HG03064 (cell line): Measurements from ENCODE around the gene BBC3.
"Not testable (repeated sequence)": the region's sequence is repeated elsewhere in the genome, so short reads cannot be mapped to it uniquely, and the experiment has no call there.

Source experiments
- ATAC-seq: cut with Tn5 transposase; IDR thresholded peaks from one replicate; pipeline ENCODE4 v1.9.1; 2021; ENCODE audit warnings: low read depth; ENCODE audit not compliant: unreplicated experiment

BBC3 gene

DNA sequence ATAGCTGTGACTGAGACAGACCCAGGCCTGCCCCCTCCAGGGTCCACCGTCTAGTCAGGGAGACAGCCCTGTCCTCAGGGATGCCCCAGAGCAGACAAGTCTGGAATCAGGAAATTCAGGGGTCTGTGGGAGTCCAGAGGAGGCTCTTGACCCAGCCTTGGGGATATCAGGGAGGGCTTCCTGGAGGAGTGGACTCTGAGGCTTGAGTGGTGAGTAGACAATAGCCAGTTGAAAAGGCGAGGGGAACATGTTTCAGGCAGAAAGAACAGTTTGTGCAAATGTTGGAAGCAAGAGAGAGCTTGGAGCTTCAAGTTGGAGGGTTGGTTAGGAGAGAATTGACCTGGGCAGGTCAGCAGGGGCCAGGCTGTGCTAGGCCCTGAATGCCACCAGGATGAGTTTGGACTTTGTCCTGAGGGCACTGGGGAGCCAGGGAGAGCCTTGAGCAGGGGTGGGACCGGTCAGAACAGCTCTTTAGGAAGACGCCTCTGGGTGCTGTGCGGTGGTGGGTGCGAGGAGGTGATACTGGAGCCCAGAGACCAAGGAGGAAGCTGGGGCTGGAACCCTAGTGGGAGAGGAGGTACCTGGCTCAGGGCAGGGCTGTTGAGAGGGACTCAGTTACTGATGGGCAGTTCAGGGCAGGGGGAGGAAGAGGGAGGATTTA is 28.0 kb upstream of the BBC3 start:
- ATAC-seq: no peak

DNA sequence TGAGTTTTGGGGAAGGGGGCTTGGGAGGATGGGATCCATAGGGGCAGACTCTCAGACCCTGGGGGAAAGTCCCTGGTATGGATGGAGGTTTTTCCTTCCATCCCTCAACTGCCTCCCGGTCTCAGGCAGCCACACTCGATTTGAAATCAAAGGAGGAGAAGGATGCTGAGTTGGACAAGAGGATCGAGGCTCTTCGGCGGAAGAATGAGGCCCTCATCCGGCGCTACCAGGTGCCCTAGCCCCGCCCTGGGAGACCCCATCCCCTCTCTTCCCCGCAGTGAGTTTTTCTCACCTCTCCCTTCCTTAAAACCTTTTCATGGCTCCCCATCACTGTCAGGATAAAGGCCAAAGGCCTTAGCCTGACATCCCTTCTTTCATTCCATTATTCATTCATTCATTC is 27.4 kb upstream of the BBC3 start:
- ATAC-seq: no peak

DNA sequence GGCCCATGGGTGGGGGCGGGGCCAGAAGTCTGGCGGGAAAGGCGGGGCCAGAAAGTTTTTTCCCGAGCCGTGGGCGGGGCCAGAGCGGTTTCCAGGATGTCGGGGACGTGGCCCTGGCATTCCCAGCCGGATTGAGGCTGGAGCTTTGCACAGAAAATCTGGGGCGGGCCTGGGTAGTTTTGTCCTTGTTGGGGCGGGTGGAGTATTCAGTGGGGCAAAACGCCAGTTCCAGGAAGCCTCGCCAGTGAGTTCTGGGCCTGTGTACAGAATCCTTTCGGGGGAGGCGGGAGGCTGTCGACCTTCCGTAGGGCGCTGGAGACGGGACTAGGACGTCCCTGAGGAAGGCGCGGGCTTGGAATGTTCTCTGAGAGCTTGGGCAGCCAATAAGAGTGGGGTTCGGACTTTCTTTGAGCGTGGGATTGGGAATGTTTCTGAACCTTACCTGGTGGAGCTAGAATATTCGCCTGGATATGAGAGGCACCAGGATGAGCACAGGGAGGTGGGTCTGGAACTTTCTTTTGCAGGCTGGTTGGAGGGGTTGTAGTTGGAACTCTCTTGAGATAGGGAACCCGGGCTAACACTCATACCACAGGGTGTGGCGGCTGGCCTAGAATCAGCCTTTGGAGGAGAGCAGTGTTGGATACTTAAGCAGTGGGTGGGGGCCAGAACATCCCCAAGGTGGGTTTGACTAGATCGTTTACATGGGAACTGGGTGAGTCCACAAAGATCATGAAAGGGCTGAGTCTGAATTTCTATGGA is 26.6 kb upstream of the BBC3 start:
- no peak for ATAC-seq

DNA sequence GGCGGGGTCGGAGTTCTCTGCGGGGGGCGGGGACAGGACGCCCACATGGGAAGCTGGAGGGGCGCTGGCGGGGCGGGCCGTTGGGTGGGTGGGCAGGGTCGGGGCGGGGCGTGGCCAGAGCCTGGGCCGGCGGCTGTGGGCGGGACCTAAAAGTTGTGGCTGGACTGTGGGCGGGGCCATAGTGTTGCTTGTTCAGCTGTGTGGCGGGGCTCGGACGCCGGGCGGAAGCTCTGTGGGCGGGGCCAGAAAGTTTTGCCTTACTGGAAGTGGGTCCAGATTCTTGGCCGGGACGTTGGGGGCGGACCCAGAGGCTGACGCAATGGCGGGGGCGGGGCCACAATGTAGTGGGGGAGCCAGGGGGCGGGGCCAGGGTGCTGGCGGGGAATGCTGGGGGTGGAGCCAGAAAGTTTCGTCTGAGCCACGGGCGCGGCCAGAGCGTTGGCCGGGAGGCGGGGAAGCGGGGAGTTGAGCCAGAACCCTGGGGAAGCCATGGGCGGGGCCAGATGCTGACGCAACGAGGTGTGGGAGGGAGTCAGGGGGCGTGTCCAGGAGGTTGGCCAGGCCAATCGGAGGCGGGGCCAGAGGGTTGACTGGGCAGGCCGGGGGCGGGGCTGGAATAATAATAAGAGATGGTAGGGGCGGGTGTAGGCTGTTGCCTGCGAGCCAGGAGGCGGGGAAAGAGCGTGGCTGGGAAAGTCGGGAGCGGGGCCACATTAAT is 25.9 kb upstream of the BBC3 start:
- peak; percentile 56 for ATAC-seq

DNA sequence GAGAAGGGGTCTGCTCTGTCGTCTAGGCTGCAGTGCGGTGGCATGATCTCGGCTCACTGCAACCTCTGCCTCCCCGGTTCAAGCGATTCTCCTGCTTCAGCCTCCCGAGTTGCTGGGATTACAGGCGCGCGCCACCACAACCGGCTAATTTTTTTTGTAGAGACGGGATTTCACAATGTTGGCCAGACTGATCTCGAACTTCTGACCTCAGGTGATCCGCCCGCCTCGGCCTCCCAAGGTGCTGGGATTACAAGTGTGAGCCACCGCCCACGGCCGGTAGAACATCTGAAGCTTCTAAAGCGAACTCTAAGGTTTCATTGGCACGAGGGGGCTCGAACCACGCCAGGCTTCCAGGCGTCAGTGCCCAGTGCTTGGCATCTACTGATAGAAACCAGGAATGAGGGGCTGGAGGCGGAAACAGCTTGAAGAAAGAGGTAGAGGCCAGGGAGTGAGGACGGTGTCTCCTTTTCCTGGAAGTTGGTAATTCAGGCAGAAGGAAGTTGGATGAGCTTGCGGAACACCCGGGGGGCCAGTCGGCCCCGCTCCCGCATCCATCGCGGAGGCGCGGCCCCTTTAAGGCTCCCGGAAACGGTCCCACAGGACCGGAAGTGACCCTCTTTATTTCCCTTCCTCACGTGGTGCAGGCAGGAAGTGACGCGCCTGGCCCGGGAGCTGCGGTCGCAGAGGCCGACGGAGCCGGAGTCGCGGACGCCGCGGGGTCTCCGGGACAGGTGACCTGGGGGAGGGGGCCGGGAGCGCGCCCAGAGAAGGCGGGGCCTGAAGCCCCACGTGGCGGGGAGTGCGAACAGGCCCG is 25.1 kb upstream of the BBC3 start, which contains the start of gene CCDC9:
Gene CCDC9, plus strand, starts transcription at position 647 of the 814 bp plus-strand sequence. CDS start 1,876 bp downstream, outside the sequence.
- peak; percentile 48 for ATAC-seq

DNA sequence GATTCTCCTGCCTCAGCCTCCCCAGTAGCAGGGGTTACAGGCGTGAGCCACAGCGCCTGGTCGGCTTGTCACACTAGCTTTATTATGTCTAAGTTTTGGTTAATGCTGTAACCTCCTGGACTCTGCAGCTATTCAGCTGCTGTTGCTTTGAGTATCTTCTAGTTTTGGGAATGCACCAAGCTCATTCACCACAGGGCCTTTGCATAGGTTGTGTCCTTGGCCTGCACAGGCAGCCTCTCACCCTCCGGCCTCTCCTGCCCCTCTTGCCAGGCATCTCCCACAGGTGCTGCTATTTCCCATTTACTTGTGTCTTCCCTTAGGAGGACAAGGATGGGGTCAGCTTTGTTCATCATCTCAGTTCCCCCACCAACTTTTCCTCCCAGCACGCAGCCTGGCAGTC is 23.0 kb upstream of the BBC3 start:
- no peak for ATAC-seq

DNA sequence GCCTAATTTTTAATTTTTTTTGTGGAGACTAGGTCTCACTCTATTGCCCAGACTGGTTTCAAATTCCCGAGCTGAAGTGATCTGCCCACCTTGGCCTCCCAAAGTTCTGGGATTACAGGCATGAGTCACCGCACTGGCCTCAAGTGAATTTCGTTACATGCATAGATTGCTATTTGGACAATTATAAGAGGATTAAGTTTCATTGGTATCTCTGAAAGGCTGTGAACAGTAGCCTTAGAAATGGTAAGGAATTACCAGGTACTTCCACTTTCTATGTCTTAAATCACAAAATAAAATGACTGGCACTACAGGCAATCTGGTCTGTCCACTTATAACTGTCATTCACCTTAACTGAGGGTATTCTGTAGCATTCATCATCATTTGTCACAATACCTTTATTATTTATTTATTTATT is 22.5 kb upstream of the BBC3 start:
- no peak for ATAC-seq

DNA sequence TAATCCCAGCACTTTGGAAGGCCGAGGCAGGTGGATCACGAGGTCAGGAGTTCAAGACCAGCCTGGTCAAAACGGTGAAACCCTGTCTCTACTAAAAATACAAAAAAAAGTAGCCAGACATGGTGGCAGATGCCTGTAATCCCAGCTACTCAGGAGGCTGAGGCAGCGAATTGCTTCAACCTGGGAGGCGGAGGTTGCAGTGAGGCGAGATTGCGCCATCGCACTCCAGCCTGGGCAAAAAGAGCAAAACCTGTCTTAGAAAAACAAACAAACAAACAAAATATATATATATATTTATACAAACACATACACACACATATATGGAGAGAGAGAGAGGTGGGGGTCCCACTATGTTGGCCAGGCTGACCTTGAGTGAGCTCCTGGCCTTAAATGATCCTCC is 22.0 kb upstream of the BBC3 start:
- ATAC-seq: not testable (repeated sequence)

DNA sequence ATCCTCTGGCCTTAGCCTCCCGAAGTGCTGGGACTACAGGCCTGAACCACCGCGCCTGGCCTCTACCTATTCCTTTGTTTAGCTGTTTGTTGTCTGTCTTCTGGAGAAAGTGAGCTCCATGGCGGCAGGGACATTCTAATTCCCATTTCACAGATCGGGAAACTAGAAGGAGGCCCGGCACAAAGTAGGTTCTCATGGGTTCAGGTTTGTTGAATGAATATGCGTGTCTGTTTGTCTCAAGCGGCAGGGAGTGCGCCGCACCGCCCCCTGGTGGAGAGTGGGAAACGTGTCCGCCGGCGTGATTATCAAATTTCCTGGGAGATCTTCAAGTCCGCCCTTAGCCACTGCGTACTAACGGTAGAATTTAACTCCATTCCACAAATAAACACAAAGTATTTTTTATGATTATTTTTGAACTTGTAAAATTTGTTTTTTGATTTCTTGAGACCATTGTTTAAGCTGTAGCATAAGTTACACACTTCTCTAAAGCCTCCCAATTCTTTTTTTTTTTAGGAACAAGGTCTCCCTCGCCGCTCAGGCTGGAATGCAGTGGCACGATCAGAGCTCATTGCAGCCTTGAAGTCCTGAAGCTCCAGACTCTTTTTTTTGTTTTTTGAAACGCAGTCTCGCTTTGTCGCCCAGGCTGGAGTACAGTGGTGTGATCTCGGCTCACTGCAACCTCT is 16.4 kb upstream of the BBC3 start:
- no peak for ATAC-seq

DNA sequence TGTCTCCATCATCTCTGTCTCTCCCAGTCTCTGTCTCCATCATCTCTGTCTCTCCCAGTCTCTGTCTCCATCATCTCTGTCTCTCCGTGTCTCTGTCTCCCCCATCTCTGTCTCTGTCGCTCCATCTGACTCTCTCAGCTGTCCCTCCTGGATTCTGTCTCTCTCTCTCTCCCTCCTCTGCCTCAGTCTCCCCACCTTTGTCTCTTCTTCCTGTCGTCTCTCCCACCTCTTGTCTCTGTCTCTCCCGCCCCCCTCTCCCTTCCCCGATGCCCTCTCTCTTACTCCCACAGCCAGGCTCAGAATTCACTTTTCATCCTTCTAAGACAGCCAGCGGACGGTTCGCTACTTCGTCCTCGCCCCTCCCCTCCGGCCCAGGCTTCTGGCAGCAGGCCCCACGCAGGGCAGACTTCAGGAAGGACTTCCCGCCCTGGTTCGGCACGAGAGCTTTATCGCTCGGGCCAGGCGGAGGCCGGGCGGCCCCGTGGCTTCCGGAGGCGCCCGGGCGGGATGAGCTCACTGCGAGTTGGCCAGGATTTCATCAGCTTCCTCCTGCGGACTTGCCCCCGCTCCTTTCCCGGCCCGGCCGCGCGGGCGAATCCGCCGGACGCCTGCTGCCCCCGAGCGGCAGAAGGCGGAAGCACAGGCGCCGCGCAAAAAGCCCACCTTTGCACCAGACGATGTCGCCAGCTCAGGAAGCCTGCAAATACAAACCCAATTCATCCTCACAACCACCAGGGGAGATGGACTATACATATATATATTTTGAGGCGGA is 13.0 kb upstream of the BBC3 start:
- no peak for ATAC-seq

DNA sequence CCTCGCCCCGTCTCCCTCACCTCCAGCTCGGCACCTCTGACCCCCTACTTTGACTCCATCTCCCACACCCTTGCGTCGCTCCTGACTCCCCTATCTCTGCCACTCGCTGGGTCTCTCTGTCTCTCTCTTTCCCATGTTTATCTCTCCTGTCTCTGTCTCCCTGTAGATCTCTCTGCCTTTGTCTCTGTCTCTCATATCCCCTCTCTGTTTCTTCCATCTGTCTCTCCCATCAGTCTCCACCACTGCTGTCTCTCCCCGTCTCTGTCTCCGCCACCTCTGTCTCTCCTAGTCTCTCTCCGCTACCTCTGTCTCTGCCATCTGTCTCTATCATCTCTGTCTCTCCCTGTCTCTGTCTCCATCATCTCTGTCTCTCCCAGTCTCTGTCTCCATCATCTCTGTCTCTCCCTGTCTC is 12.4 kb upstream of the BBC3 start:
- ATAC-seq: no peak

DNA sequence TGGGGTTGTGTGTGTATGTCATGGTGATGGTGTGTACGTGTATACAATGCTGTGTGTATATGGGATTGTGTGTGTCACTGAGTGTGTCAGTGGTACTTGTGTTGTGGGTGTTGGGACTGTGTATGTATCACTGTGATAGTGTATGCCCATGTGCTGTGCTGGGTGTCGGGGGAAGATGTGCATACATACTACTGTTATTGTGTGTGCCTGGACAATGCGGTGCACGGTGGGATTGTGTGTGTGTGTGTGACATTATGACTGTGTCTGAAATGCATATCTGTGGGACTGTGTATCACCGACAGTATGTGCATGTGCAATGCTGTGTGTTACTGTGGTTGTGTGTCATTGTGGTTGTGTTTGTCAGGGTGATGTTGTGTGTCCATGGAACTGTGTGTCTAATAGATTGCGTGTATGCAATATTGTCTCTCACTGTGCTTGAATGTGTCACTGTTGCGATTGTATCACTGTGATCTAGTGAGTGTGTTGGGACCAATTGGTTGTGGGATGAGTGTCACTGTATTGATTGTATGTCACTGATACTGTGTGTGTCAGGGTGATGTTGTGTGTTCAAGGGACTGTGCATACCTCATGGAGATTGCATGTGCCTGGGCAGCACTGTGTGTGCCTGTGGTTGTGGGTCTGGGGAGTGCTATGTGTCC is 11.0 kb upstream of the BBC3 start:
- no peak for ATAC-seq

DNA sequence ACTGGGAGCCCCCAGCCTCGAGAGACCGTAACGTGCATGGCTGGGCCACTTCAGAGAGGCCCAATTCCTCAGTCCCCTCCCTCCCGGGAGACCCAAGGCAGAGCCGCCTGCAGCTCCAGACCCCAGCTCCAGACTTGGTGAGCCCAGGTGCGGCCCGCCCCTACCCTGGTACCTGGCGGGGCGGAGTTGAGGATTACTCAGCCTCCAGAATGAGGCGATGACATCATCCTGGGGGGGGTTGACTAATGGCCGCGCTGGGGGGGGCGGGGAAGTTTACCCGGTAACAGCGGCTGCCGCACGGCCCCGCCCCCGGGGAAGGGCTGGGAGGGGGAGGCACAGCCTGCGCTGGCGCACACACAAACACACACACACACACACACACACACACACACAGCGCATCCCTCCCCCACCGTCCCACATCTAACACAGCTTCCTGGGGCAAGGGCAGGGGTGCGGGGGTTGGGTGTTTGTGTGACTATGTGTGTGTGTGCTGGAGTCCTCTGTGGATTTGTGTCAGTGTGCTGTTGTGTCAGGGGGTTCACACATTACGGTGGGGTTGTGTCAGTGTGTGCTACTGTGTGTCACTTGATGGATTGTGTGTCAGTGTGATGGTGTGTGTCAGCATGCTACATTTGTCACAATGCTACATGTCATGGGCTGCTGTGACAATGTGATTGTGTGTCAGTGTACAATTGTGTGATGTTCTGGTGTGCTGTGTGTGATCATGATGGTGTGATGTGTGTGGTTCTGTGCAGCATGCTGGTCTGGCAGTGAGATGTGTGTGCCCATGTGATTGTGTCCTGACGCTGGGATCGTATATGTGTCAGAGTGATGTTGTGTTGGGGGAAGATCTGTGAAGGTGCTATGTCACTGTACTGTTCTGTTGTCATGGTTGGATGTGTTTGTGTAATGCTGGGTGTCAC is 10.3 kb upstream of the BBC3 start:
- no peak for ATAC-seq

DNA sequence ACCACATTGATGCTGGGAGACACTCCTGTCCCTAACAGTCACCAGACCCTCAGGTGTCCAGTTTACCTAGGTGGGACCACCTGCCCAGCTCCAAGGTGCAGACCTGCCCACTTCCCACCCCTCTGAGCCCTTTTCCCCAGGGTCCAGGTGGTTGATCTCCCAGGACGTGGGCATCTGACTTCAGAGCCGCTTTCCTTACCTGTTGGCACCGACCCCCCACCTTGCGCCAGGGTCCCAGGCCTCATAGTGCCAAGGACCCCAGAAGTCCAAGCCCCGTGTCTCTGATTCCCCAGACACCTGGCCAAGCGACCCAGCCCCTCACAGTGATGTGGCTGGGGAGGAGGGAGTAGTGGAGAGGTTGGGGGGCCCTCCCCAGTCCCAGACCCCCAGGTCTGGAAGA is 9.6 kb upstream of the BBC3 start:
- ATAC-seq: no peak

DNA sequence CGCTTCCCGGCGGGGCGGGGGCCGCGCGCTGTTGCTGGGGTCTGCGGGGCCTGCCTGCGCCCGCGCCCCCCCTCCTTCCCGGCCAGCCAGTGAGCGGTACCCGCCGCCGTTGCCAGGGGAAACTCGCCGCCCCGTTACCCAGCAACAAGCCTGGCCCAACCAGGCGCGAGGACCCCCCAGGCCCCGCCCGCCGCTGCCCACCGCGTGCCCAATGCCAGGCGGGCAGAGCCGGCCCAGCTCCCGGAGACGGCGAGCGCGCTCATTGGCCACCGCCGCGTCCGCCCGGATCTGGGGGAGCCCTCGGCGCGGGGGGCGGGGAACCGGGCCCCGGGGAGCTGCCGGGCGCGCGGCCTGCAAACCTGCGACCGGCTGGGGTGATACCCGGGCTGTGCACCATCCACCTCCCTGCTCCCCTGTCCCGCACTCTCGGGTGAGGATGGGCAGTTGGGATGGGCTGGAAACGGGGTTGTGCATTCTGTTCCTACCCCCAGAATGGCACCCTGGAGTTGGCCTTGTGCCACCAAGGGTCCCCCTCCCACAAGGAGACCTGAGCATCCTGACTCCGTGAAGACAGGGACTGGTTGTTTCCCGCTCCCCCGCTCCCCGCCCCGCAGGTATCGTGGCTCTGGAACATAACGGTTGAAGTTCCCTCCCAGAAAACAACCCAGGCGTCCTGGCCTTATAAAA is 8.8 kb upstream of the BBC3 start:
- no peak for ATAC-seq

DNA sequence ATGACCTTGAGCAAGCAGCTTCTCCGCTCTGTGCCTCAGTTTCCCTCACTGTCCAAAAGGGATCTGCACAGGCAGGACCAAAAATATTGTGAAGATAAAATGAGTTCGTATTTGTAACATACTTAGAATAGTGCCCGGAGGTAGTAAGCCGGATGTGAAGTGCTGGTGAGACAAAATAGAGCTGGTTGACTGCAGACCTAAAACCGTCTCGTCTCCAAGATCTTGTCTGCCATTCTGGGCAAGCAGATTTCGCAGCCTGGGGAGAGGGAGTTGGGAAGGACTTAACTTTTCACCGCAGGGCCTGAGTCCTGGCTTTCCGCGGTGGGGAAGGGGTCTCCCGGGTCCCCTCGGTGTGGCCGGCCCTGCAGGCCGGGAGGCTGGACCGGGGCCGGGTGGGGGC is 8.2 kb upstream of the BBC3 start:
- no peak for ATAC-seq

DNA sequence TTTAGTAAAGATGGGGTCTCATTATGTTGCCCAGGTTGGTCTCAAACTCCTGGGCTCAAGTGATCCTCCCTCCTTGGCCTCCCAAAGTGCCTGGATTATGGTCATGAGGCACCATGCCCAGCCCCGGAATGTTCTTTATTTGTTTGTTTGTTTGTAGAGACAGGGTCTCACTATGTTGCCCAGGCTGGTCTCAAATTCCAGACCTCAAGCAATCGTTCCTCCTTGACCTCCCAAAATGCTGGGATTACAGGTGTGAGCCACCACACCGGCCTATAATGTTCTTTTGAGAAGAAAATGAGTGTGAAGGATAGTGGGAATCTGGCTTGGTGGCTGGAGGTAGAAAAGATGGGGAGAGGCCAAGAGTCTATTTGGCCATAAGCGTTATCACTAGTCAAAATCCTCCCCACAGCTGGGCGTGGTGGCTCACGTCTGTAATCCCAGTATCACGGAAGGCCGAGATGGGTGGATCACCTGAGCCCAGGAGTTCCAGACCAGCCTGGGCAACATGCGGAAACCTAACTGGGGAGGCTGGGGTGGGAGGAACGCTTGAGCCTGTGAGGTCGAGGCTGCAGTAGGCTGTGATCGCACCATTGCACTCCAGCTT is 5.2 kb upstream of the BBC3 start:
- ATAC-seq: no peak
